AG09309 (cell line): Measurements from ENCODE around the gene CYREN.

Source experiments
- DNase-seq: peaks from one replicate; pipeline ENCODE4 v3.0.0-alpha.2; 2010; ENCODE audit warnings: low read depth
- H3K4me3 ChIP-seq: 2 replicates; pipeline ENCODE4 v1.5.1; 2011; ENCODE audit warnings: mild to moderate bottlenecking, low read depth, low read length, moderate library complexity; ENCODE audit not compliant: control insufficient read depth
- TF ChIP-seq, protein P1 (sequence below): IDR thresholded peaks from 2 replicates; pipeline ENCODE4 v1.5.1; 2011; ENCODE audit warnings: mild to moderate bottlenecking, low read depth, low read length, inconsistent platforms; ENCODE audit not compliant: insufficient read depth, control insufficient read depth; ENCODE audit errors: missing control alignments

The CYREN gene

DNA sequence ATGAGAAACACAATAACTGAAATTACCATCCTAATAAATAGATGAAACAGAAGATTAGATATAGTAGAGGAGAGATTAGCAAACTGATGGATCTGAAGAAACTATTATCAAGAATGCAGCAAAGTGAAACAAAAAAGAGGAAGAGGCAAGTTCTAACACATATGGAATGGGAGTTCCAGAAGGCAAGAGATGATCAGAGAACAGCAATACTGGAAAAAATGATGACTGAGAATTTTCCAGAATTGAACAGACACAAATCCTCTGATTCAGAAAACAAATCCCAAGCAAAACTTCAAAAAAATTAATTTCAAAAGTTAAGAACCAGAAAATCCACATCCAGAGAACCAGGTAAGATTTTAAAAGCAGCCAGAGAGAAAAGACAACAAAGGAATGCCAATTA is 20.2 kb upstream of the CYREN start:
- no peak overlapping the region for H3K4me3 ChIP-seq
- no peak for DNase-seq
- TF ChIP-seq, protein P1, sequence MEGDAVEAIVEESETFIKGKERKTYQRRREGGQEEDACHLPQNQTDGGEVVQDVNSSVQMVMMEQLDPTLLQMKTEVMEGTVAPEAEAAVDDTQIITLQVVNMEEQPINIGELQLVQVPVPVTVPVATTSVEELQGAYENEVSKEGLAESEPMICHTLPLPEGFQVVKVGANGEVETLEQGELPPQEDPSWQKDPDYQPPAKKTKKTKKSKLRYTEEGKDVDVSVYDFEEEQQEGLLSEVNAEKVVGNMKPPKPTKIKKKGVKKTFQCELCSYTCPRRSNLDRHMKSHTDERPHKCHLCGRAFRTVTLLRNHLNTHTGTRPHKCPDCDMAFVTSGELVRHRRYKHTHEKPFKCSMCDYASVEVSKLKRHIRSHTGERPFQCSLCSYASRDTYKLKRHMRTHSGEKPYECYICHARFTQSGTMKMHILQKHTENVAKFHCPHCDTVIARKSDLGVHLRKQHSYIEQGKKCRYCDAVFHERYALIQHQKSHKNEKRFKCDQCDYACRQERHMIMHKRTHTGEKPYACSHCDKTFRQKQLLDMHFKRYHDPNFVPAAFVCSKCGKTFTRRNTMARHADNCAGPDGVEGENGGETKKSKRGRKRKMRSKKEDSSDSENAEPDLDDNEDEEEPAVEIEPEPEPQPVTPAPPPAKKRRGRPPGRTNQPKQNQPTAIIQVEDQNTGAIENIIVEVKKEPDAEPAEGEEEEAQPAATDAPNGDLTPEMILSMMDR: no peak

DNA sequence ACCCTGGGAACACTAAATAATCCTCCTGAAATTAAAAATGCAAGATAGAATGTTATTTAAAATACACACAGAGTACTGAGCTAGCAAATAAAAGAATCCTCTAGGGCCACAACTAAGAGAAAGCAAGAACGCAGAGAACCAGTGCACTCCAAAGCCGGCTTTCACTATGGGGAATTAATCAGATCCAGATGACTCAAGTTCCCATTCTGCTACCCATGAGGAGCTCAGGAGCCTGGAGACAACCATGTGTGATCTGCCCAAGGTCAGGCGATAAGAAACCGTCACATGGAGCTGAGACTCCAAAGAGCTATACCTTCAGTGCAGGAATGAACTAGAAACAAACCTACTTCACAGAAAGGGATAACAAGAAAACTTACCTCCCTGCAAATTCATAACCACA is 19.5 kb upstream of the CYREN start:
- peak; percentile 17 for DNase-seq
- TF ChIP-seq, protein P1: no peak
- no peak overlapping the region for H3K4me3 ChIP-seq

- DNase-seq: no peak
- TF ChIP-seq, protein P1: no peak
- H3K4me3 ChIP-seq: no peak overlapping the region
Measured at GRCh38 chr7:135189221-135189662, 18.7 kb upstream of the CYREN start.

DNA sequence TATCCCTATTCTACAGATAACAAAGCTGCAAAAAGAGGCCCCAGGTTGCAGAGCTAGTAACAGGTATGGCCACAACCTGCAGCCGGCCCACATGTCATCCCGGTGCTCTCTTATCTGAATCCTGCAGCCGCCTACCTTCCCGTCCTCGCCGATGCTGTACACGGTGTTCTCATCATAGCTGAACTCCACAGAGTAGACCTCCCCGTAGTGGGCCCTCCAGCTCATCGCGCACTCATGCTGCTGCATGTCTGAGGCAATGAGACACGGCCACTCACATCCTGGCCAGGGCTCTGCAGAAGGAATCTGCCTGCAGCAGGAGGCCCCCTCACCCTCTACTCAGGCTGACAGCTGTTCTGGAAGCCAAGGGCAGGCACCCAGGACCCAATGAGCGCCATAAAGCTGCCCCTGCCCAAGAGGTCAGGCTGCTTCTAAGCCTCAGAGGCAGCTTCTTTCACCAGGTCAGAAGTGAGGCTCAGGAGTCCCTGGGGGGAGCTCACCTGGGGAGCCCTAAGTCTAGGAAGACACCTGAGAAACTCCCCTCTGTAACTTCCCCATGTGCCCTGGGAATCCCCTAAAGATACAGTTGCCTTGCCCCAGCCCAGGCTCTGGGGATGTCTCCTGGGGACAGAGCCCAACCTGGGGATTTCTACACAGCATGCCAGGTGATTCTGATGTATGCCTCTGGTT is 17.9 kb upstream of the CYREN start:
- H3K4me3 ChIP-seq: no peak overlapping the region
- TF ChIP-seq, protein P1: no peak
- DNase-seq: no peak

- no peak overlapping the region for H3K4me3 ChIP-seq
- DNase-seq: no peak
- TF ChIP-seq, protein P1: no peak
Measured at GRCh38 chr7:135186841-135187253, 16.3 kb upstream of the CYREN start.

DNA sequence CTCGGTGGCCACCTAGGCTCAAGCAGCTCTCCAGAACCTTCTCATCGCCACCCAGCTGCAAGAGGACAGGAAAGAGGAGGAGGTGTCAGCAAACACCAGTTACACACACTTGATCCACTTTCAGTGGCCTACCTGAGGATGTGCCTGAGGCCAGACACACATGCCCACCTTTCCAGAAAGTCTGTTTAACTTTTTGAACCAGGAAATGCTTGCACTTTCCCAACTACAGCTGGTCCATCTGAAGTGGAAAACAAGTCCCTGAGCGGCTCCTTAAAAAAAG is 15.7 kb upstream of the CYREN start:
- TF ChIP-seq, protein P1: no peak
- H3K4me3 ChIP-seq: no peak overlapping the region

DNA sequence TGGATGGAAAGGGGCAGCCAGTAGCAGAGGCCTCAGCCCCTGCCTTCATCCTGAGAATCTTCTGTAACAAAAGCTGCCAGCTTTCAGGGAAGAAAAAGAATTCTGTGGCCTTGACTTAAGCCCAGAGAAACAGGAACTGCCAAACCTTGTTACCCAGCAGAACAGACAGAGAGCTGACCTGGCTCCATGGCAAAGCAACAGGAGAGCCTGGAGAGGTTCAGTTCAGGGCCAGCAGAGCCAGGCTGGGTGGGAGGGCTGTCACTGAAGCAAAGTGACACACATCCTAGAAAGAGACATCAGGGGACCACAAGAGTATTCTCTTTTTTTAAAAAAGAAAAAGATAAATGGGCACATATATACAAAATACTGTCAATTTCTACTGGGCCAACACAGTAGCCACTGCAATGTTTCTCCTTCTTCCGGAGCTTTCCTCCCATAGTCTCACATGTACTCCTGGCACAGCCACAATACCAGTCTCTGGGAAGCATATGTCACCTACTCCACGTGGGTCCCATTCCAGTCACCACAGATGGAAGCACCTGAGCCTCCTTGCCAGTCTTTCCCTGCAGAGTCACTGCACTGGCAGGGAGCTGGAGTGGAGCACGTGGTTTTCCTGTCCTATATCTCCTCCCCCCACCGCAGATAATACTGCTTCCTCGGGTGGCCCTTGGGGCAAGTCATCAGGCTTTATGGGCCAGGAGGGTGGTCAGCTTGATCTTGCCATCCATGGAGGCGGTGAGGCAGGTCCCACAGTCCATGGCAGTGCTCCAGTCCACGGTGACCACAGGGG is 15.2 kb upstream of the CYREN start:
- H3K4me3 ChIP-seq: no peak overlapping the region
- DNase-seq: no peak
- TF ChIP-seq, protein P1: no peak

More for the DNA sequence above, 15.7 kb upstream of the CYREN start:
- no peak for DNase-seq
